GM19238 (cell line): ENCODE data around the gene ADGRG1.

Experiments used
- DNase-seq: peaks from one replicate; pipeline ENCODE4 v3.0.0; 2011; ENCODE audit warnings: low spot score; ENCODE audit not compliant: insufficient read length

ADGRG1 gene

GRCh38 chr16:57682809-57683635 lies 54.6 kb downstream of the ADGRG1 start:
- no peak for DNase-seq

- DNase-seq: no peak
Observed at GRCh38 chr16:57683636-57684545, 55.5 kb downstream of the ADGRG1 start.

GRCh38 chr16:57684626-57685358 lies 56.4 kb downstream of the ADGRG1 start:
- no peak for DNase-seq

GRCh38 chr16:57685633-57686032 lies 57.2 kb downstream of the ADGRG1 start:
- DNase-seq: no peak

GRCh38 chr16:57686577-57686976 lies 58.1 kb downstream of the ADGRG1 start:
- no peak for DNase-seq

GRCh38 chr16:57687363-57687929 lies 59.0 kb downstream of the ADGRG1 start:
- no peak for DNase-seq

- no peak for DNase-seq
Observed at GRCh38 chr16:57688487-57688986, 60.1 kb downstream of the ADGRG1 start.

GRCh38 chr16:57688987-57689761 lies 60.7 kb downstream of the ADGRG1 start:
- no peak for DNase-seq

GRCh38 chr16:57689762-57690558 lies 61.5 kb downstream of the ADGRG1 start:
- peak; percentile 68 for DNase-seq

- DNase-seq: no peak
Observed at GRCh38 chr16:57690782-57691471, 62.5 kb downstream of the ADGRG1 start.

GRCh38 chr16:57692636-57693035 lies 64.2 kb downstream of the ADGRG1 start:
- DNase-seq: no peak

GRCh38 chr16:57693550-57693949 lies 65.1 kb downstream of the ADGRG1 start:
- no peak for DNase-seq

- DNase-seq: no peak
Observed at GRCh38 chr16:57694231-57694724, 65.8 kb downstream of the ADGRG1 start.

GRCh38 chr16:57694725-57695679 lies 66.6 kb downstream of the ADGRG1 start, which contains the start of gene DRC7:
Gene DRC7, plus strand, starts transcription at chr16:57694806. Its CDS starts 3,144 bp downstream, at chr16:57697950.
- peak; percentile 55 for DNase-seq

- no peak for DNase-seq
Observed at GRCh38 chr16:57695680-57696069, 67.2 kb downstream of the ADGRG1 start.

- DNase-seq: no peak
Observed at GRCh38 chr16:57696240-57696639, 67.8 kb downstream of the ADGRG1 start.

GRCh38 chr16:57697896-57698537 lies 69.6 kb downstream of the ADGRG1 start:
- no peak for DNase-seq
